Stimulated activated CD8-positive, alpha-beta memory T cell treated with anti-CD3 and anti-CD28 coated beads, Interleukin-7, amount 100 ng/mL, for 24 hours (primary cell): ENCODE data around the gene CORO2B.
"Not testable (repeated sequence)": the region's sequence is repeated elsewhere in the genome, so short reads cannot be mapped to it uniquely, and the experiment has no call there.

Experiments used
- DNase-seq: peaks from one replicate; pipeline ENCODE4 v3.0.0-alpha.2; 2020; ENCODE audit warnings: low read depth

The CORO2B gene

DNA sequence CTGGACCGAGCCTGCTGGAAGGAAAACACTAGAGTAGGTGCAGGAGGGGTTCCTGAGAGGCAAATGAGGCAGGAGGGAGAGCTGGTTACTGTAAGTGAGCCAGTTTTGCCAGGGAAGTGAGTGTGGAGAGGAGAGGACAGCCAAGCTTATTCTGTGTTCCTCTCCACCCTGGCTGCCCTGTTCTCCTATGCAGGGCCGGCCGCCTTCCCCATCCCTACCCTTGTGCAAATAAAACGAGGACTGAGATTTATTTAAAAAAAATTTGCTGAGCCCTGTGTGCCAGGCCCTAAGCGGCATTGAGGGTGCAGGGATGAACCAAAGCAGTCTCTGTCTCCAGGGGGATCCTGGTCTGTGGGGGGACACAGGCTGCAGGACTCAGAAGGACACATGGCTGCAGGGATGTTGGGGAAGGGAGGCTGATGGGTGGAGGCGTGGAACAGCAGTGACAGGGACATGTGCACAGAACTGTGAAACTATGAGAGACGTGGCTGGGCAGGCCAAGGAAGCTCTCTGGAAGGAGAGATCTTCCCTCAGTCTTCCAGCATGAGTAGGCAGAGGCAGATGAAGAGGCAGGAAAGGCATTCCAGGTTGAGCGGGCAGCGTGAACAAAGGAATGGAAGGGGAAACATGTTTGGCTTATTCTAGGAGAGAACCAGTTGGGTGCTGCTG, 12.1 kb downstream of the CORO2B start:
- no peak for DNase-seq

DNA sequence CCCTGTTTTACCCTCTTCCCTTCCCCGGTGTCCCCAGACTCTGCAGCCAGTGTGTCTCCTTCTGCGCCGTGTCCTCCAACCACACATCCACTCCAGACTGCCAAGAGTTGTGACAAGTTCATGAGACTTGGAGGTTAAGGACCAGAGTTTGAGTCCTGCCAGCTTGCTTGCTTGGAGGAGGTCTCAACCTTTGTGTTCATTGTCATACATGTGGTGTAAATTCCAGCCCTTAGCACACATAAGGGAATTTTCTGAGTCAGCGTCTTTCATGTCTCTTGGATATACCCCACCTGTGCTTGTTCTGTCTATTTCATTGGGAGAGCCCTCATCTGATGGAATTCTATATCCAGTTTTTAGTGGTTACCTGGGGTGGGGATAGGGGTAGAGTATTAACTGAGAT, 13.3 kb downstream of the CORO2B start:
- no peak for DNase-seq

DNA sequence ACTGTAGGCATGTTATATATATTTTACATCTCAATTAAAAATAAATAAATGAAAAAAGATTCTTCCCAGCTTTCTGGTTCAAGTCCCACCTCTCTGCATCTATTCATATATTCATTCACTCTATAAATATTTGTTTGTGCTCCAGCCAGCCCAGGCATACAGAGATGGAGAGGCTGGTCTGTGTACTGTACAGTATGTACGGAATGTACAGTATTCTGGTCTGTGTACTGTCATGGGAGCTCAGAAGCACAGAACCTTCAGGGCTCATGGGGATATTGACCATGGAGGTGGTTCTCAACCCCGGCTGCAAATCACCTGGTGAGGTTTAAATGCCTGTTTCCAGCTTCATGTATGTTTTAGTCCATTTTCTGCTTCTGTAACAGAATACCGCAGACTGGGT, 13.8 kb downstream of the CORO2B start:
- DNase-seq, result no peak

DNA sequence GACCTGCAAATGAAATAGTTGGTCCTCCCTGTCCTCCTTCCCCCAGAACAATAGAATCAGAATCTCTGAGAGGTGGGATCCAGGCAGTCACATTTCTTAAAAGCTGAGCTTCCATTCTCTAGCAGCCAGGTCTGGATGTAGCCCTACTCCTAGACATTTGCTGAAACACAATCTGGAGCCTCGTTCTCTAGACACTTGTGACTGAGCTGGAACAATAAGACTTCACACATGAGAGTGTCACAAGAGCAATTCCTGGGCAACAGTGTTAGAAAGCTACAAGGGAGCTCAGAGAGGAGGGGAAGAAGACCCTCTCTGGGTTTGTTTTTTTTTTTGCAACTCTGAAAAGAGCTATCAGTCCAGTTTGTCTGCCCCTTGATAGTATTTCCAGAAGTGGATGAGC, 14.5 kb downstream of the CORO2B start:
- no peak for DNase-seq

DNA sequence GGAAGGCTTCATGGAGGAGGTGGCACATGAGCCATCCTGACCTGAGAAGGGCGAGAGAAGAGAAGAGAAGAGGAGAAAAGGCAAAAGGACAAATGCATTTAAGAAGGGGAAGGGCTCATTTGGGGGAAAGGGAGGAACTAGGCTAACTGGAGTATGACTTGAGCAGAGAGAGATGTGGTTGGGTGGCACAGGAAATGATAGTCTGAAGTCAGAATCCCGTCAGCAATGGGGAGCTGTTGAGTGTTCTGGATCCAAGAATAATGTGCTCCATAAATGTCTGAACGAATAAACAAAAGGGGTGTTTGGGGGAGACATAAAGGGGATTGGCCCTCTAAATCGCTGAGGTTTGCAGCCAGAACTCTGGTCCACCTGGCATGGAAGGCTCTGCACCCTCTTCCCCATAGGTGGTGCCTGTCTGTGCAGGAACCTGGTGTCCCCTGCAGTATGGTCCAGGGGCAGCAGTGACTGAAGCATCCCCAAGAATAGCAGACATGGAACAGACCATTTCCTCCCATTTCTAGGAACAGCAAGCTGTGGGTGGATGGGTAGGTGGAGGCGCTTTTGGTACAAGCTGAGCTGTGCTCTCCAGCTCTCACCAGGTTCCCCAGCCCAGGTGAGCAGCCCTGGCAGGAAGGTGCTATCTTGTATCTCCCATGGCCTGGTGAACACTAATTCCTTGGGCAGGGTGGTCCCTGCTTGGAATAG, 15.2 kb downstream of the CORO2B start:
- DNase-seq, result no peak

DNA sequence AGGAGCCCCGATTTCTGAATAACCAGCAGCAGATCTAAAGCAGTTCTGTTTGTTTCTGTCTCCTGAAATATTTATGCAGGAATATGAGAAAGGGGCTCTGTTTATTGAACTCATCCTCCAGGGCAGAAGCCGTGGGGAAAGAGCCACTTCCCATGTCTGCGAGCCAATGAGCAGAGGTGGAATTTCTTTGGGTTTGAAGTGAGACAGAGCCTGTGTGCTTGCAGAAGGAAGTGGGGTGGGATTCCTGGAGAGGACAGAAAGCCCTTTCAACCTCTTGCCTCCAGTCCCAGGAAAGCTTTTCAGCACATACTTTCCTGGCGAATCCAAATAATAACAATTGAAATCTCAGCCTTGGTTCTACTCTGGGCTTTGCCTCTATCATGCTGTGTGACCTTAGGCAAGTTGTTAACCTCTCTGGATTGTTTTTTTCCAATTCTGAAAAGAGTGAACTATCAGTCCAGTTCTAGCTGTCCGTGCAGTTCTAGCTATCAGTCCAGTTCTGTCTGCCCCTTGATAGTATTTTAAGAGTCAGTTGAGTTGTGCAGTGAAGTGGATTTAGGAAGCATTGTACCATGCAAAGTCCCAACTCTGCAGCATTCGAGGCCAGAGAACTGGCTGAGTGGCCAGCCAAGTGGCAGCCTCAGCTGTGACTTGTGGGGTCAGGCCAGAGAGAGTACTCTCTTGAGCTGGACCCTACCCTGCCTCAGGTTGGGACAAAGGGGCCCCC, 15.9 kb downstream of the CORO2B start:
- no peak for DNase-seq

DNA sequence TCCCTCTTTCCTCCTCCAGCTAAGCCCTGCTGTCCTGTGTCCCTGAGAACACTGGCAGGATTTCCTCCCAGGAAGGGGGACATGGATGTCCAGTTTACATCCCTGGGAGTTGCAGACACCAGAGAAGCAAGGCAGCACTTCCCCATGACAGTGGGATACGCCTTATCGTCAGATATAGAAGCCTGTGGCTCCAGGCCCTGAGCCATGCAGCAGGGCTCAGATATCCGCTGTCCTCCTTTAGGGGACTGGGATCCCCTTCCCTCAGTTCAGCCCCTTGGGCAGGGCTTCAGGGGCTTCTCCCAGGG, 16.4 kb downstream of the CORO2B start:
- no peak for DNase-seq

DNA sequence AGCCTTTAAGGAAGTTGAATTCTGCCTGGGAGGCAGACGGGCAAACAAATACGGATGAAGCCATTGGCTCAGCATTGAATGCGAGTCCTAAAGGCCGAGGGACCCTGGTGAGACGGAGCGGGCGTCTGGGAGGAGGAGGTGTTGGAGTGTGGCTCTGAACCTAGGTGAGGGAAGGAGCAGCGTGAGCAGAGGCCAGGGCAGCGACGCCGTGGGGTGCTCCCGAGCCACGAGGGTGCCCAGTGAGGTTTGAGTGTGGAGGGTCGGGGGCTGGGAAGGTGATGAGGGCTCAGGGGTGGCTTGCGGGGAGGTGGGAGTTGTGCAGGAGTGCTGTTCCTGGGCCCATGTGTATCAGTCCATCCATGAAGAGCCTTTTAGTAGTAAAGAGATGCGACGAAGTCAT, 17.0 kb downstream of the CORO2B start:
- no peak for DNase-seq

DNA sequence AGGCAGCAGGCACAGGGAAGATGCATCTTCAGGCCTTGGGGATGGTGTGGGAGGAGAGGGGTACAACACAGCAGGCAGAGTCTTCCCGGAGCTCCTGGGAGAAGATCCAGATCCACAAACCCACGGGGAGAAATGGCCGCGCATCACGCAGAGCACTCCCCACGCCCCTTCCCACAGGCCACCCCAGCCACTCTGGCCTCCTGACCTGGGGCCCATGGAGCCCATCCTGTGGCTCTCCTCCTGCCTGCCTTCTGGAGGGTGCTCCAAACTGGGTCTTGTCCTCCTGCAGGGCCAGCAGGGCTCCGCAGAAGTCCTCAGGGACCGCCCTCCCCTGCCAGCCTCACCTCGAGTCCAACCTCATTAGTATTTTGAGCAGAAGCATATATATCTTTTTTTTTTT, 17.9 kb downstream of the CORO2B start:
- DNase-seq, result no peak

DNA sequence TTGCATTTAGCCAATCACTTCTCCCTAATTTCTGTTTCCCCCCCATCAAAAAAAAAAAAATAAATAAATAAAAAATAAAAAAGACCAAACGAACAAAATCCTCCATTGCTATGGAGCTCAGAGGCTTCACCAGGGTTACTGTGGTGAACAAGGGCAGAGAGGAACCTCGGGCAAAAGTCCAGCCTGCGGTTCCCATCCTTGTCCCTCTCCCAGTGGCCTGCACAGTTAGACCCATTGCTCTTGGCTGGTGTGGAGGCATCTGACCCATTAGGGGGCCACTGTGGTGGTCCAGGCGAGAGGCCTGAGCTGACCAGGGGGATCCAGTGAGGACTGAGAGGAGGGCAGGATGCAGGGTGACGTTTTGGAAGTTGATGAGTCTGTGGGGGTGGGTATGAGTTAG, 18.8 kb downstream of the CORO2B start:
- DNase-seq, result no peak

DNA sequence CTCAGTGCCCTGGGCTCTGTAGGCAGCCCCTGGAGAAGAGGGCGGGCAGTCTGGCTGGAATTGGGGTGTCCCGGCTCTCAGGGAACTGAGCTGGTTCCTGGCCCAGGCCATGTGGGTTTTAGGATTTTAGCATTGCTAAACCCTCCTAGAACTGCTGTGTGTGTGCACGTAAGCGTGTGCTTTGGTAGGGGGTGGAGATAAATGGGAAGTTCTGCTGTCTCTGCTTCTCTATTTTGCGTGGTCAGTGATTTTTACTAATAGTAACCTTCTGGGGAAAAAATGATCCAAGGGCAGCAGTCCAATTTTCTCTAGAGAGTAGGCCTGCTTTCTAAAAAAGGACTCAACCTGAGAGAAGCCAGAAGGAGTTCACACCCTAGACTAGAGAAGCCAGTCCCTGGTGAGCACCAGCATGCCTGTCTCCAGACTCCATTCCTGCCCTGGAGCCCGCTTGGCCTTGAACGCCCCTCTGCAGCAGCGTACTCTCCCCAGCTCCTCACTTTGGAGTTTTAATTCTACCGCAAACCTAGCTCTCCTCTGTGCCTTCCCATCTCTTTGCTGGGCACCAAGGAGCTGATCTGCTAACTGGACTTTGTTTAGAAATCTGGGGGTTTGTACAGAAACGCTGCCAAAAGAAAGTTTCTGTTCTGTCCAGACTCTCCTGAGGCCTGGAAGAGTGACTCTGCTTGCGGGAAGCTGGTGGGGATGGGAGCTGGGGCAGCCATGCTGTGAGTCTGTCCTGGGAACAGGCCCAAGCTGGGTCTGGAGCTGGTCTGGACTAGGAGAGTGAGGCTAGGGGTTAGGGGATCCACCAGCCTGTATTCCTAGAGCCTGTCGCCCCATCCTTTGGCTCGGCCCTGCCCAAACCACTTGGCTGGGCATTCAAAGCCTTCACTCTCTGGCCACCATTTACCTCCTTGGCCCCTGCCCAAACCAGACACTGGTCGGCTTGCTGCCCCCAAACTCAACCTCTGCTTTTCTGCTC, 19.7 kb downstream of the CORO2B start:
- DNase-seq, result no peak

DNA sequence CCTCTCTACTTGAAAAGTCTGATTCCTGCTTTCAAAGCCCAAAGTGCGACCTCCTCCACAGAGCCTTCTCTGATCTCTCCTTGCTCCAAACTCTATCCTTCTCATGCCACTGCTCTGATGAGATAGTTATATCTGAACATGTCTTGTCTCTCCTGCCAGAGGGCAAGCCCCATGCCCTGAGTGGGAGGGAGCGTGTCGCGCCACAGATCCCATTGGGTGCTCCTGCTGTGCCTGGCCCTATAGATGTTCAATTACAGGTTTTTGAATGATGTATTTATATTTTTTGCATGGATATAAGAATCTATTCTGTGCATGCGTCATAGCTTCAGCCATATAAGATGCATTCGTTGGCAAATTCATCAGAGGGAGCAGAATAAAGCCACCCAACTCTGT, 20.4 kb downstream of the CORO2B start:
- DNase-seq, result no peak

DNA sequence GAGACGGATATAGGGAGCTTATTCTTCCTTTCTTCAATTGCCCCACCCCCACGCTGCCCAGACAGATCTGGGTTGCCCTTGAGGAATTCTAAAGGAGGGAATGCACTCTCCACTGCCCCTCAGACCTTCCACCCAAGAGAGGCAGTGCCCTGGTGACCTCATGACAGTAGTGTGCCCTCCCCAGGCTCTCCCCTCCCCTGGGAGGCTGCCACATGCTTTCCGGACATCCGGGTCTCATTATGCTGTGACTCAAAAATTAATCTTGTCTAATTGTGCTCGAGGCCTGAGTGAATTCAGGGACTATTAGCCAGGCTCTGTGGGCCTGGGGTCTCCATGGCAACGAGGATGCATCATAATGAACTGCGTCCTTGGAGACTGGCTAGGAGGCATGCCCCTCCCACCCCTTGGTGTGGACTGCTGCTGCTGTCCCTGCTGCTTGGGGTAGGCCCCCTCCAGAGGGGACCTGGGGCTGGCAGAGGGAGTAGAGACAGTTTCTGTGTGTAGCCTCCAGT, 20.8 kb downstream of the CORO2B start:
- no peak for DNase-seq

DNA sequence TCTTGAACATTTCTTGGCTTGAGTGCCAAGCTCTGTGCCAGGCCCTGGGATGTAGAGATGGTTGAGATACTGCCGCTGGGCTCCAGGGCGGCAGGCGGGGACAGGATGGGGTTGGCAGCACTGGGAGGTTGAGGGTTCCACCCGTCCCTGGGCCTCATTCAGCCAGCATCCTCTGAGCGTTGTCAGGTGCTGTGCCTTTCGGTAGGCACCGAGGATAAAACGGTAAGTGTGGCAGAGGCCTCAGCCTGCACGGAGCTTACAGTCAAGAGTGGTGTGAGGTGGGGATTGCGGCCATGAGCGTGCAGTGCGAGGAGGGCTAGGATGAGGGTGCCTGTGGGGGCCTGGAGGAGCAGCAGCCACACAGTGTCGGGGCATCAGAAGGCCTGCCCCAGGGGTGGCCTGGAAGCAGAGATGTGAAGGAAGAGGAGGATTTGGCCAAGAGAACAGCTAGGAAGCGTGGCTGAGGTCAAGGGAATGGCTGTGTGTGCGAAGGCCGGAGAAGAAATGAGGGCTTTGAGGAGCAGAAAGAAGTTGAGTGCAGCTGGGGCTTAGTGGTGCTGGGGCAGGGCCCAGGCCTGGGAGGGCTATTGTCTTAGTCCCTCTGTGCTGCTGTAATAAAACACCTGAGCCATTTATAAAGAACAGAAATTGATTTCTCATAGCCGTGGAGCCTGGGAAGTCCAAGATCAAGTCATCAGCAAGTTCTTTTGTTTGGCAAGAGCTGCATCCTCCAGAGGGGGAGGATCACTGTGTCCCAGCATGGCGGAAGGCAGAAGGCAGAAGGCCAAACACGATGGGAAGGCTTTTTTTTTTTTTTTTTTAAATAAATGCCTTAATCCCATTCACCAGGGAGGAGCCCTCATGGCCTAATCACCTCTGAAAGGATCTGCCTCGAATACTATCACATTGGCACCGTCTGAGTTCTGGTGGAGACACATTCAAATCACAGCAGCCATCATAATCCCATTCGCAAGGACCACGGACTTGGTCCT, 22.7 kb downstream of the CORO2B start:
- no peak for DNase-seq

DNA sequence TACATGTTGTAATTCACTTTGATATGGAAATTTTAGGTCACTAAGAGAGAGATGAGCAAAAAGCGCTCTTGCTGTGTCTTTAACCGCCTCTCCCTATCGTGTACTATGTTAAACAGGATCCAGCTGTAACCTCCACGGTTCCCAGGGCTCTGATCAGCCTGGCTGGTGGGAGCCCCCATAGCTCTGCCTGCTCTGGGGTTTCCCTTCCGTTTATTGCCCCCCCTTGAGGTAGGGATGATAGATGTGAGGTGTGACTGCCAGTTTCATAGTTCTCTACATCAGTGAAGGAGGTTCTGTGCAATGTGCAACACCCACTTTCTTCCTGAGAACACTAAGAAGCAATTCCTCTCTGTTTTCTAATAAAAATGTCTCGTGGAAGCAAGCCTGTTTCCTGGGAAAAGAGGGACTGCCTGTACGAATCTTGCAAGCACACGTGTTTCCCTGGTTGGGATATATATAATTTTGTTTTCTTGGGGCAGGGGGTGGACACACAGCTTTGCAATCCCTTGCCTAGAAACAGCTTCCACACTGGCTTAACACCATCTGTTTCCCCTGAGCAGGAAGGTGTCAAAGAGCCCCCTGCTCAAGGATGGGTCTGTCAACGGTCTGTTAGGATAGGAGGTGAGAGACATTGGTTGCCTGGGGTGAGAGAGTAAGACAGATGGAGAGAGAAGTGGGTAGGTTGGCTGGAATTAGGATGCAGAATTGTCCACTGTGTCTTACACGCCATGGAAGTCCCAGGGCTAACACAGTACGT, 23.8 kb downstream of the CORO2B start:
- no peak for DNase-seq

DNA sequence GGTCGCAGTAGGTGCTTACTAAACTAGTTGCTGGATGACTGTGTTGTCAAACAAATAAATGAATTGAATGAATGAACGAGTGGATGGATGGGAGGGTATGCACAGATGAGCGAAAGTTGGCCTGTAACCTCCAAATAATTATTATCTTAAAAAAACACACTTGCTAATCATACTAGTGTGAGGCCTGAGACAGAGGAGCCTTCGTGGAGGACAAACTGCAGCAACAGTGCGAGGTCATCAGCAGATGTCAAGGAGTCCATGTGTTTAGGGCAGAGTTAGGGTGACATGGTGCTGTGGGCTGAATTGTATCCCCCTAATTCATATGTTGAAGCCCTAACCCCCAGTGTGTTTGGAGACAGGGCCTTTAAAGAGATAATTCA, 24.4 kb downstream of the CORO2B start:
- no peak for DNase-seq

DNA sequence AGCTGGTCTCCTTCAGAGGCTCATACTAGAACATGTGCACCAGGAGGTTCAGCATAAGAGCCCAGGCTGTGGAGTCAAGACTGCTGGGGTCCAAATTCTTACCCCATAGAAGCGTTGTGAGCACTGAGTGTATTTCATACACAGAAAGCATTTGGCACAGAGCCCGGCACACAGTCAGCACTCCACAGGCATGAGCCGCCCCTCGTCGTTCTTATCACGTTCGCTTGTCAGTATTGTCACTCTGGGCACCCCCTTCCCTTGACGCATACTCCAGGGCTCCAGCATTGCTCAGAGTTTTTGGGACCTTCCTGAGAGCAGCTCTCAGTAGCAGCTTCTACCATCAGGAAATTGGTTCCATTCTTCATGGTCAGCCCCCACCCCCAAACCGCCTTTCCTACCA, 25.2 kb downstream of the CORO2B start:
- no peak for DNase-seq

DNA sequence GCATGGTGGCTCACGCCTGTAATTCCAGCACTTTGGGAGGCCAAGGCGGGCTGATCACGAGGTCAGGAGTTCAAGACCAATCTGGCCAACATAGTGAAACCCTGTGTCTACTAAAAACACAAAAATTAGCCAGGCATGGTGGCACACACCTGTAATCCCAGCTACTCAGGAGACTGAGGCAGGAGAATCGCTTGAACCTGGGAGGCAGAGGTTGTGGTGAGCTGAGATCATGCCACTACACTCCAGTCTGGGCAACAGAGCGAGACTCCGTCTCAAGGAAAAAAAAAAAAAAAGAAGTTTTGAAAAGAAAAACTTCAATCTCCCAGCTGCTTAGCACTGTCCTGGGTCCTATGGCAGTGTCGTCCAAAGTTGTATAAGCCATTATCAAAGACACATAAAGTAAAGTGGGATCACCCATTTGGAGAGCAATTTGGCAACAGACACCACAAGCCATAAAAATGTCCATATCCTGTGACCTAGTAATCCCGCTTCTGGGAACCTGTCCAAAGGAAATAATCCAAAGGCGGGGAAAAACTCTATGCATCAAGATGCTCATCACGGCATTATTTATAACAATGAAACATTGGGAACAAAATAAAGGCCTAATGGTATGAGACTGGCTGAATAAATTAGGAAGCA, 26.2 kb downstream of the CORO2B start:
- DNase-seq, result not testable (repeated sequence)

DNA sequence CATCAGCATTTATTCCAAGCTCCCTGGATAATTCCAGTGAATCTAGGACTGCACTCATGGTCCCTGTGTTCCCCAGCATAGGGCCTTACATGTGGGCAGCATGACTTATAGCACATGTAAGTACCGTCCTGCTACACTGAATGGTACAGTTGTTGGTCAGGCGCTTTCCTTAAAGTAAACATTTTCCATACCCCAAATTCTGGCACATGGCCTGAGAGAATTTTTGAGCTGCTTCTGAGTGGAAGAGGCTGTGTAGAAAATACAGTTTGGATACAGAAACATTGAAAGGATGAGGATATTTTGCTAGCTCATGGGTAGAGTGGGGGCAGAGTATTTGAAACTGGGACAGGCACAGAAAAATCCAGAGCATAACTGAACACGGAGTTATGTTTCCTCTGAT, 27.6 kb downstream of the CORO2B start:
- DNase-seq, result no peak
